GM12801 (cell line): ENCODE data around the gene N4BP2L2.

Experiments used
- TF ChIP-seq, protein P1 (sequence below): IDR thresholded peaks from one replicate; pipeline ENCODE4 v1.5.1; 2011; ENCODE audit warnings: control low read depth; ENCODE audit not compliant: insufficient read length; ENCODE audit errors: extremely low read depth

Gene N4BP2L2

DNA sequence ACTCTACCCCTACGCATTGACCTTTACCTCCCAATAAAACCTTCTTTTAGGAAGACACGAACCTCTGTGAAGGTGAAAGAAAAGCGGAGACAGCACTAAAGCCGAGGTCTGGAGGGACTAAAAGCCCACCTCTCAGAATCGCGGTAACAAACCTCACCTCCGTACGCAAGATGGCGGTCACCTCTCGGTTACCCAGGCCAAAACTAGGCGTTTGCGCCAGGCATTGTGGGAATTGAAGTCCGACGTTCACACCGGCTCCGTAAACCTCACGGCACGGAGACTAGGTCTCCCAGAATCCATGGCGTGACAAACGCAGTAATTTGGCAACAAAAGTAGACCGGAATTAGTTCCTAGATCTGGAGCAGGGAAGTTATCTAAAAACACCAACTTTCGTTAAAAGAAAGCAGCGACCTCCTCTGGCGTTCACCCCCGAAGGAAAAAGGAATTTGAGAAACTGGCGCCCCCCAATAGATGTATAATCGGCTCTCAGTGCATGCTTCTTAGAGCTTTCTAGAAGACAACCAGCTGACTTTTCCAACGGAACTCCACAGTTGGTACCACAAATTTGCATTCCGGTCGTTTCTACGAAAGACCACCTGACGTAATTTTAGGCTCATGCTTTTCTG is at the start of gene N4BP2L2:
N4BP2L2 (minus strand) TSS at position 175 of the 626 bp plus-strand sequence. CDS start 1,768 bp downstream, outside the sequence.
- TF ChIP-seq, protein P1, sequence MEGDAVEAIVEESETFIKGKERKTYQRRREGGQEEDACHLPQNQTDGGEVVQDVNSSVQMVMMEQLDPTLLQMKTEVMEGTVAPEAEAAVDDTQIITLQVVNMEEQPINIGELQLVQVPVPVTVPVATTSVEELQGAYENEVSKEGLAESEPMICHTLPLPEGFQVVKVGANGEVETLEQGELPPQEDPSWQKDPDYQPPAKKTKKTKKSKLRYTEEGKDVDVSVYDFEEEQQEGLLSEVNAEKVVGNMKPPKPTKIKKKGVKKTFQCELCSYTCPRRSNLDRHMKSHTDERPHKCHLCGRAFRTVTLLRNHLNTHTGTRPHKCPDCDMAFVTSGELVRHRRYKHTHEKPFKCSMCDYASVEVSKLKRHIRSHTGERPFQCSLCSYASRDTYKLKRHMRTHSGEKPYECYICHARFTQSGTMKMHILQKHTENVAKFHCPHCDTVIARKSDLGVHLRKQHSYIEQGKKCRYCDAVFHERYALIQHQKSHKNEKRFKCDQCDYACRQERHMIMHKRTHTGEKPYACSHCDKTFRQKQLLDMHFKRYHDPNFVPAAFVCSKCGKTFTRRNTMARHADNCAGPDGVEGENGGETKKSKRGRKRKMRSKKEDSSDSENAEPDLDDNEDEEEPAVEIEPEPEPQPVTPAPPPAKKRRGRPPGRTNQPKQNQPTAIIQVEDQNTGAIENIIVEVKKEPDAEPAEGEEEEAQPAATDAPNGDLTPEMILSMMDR: no peak

DNA sequence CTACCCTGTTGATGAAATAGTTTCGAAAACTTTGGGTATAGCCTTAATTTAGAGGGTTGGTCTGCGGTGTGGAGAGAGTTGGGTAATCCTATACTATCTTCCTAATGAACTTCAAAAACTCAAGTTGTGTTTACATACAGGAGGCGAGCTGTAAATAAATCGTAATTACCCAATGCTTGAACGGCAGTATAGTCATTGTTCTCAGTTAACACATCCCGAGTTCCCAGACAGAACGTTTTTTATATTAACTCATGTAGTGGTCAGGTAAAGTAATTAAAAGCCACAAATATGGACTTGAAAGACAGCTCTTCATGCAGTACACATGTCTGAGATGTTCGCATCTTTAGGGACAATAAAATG is 49.2 kb upstream of the N4BP2L2 start:
- TF ChIP-seq, protein P1: no peak

DNA sequence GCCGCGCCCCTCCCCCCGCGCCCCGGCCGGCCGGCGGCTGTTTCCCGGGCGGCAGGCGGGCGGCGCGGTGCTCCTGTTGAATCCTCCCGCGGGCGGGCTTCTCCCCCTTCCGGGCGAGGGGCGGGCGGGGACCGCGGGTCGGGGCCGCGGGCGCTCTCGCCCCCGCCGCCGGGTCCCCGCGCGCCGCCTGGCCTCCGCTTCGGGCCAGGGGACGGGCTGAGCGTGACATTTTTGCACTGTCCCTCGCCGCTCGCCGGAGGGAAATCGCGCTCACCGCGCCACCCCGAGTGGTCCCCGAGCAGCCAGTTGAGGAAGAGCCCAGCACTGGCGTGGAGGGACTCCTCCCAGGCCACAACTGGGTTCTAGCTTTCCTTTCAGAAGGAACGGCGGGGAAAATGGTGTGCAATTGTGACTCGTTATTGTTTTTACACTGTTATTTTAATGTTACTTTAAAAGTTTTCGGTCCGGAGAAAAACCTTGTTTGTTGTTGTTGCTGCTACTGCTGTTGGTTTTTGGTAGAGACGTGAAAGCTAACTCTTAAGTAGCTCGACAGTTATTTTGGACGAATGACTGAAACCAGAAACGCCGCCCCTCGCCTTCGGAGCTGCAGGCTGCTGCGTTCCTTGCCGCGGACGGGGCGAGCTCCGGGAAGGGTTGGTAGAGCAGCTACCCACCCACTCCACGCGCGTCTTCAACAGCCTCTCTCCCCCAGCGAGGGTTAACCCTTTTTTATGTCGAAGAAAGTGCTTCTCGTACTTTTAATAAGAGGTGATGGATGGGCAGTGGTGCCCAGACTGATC is 48.6 kb upstream of the N4BP2L2 start:
- TF ChIP-seq, protein P1: no peak

DNA sequence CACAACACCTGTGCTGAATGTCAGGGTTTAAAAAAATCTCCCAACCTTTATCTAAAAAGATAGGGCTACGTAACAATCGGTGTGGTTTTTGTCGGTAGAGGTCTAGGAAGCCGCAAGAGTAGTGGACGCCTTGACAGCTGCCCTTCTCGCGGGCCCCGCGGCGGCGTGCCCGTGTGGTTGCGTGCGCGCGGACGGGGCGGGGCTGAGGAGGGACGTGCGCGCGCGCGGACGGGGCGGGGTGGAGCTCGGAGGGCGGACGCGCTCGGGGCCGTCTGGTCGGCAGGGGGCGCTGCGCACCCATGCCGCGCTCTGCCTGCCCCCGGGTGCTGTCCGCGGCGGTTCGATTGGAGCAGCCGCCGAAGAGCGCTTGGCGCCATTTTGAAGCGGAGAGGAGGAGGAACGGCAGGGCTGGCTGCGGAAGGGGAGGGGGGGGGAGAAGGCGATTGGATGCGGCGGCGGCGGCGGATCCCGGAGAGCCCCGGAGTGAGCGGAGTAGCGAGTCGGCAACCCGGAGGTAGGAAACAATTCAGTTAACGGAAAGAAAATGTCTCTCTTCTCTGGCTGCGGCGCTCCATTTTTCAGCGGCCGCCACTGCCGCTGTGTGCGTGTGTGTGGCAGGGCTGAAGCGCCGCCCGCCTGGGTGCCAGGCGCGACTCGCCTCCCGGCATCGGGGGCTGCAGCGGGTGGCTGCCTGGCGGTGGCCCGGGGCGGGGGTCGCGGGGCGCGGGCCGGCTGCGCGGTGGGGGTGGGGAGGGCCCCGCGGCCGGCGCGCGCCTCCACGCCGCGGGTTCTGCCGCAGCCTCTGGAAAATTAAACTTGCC is 47.7 kb upstream of the N4BP2L2 start, which contains the start of gene PDS5B:
PDS5B (plus strand) TSS at position 373 of the 821 bp plus-strand sequence. CDS start 62,321 bp downstream, outside the sequence.
- TF ChIP-seq, protein P1: no peak

DNA sequence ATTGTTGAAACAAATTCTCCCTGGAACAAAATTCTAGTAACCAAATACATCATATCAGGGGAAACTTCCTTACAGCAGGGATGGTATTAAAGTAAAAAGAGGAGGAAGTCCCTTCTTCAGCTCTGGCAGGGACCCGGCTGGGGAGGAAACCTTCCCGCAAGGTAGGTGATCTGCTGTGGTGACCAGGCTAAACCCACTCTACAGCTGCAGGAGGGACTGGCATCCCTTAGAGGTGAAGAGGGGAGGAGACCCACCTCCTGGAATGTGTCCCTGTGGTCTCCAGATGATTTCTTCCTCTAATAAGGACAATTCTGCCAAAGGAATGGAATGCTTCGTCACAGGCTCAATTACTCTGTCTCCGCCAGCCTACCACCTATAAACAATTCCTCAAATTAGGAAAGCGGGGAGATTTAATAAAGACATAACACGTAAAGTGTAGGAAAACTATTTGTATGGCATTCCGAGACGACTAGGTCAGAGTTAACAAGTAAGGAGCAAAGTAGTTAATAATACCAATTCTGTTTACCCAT is 47.0 kb upstream of the N4BP2L2 start:
- TF ChIP-seq, protein P1: no peak

DNA sequence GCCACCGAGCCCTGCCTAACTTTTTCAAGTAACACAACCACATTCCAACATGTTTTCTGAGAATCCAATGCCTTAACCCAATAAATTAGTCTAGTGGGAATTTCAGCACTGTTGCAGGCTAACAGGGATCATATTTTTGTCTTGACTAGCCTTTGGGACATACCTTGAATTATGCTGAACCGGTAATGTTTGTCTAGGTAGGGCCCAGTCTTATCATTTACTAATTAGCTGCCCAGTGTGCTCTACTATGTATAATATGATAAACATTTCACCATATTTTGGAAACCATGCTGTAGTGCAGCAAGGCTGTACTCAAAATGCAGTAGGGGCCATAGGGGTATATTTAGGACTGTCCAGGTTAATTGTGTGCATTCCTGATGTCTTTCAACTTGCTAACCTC is 44.4 kb upstream of the N4BP2L2 start:
- TF ChIP-seq, protein P1: no peak

DNA sequence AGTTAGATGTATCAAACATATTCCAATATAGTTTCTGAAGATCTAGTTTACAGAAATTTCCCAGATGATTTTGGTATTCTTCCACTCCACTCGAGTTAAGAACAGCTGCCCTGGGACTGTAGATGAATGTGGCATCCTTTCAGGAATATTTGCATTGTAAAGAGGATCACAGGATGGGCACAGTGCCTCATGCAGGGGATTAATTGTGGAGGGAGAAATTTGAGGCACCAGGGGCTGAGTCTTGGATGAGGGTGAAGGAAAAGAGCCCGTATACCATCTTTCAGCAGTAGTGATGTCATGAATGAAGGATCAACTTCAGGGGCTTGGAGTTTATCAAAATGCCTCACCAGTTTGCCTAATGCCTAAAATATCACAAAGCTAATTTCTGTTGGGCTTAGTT is 43.7 kb upstream of the N4BP2L2 start:
- TF ChIP-seq, protein P1: no peak
